Activated CD4-positive, alpha-beta memory T cell treated with anti-CD3 and anti-CD28 coated beads for 36 hours (primary cell): ENCODE data around the gene SEPTIN8. TPM values are rescaled to one million over a fixed set of nuclear protein-coding genes. Genes with fewer than 3 reads are reported as not detected.

Experiments
- CTCF ChIA-PET: fragments of 350-600 bp; sonication (Branson Sonifier 250); formaldehyde crosslinking; loops from one replicate; lab custom pipeline; 2021; ENCODE audit warnings: antibody characterized with exemption, inconsistent platforms; lab: Charles Lee
- POLR2A ChIA-PET: fragments of 350-600 bp; sonication (Branson Sonifier 250); formaldehyde crosslinking; loops from one replicate; lab custom pipeline; 2021; ENCODE audit warnings: antibody characterized with exemption; lab: Charles Lee
- DNase-seq: peaks from one replicate; pipeline ENCODE4 v3.0.0-alpha.2; 2020
- H3K27ac Mint-ChIP-seq: one replicate; pipeline ENCODE4 v1.8.0; 2021; ENCODE audit warnings: mixed read lengths
- H3K27me3 Mint-ChIP-seq: one replicate; pipeline ENCODE4 v1.8.0; 2021; ENCODE audit warnings: mixed read lengths
- H3K36me3 Mint-ChIP-seq: one replicate; pipeline ENCODE4 v1.8.0; 2021; ENCODE audit warnings: mixed read lengths
- H3K4me1 Mint-ChIP-seq: one replicate; pipeline ENCODE4 v1.8.0; 2021; ENCODE audit warnings: low read depth, mixed read lengths
- H3K4me3 Mint-ChIP-seq: one replicate; pipeline ENCODE4 v1.8.0; 2021; ENCODE audit warnings: mild to moderate bottlenecking, mixed read lengths
- H3K9me3 Mint-ChIP-seq: one replicate; pipeline ENCODE4 v1.8.0; 2021; ENCODE audit warnings: mixed read lengths
- intact Hi-C: fragments of 100-400 bp; cut with micrococcal nuclease; formaldehyde crosslinking; loops from one replicate; pipeline ENCODE4 v1.15.1; 2023
- total RNA-seq, 2 experiments: library from RNA; stranded (reverse); gene quantifications; one replicate each; pipeline ENCODE4 v1.2.3, GENCODE V29; 2021

SEPTIN8 gene
- total RNA-seq, 2 experiments from 2014 or later, result 31.1 to 32.8 TPM

GRCh38 chr5:132820162-132820754 lies 43.2 kb upstream of the SEPTIN8 start:
- H3K27ac Mint-ChIP-seq, result no peak overlapping the region
- H3K27me3 Mint-ChIP-seq, result peaks cover 26% of the 10 kb centered on the region
- peaks cover 10% of the 10 kb centered on the region for H3K4me1 Mint-ChIP-seq
- ChIA-PET POLR2A (interaction anchor here (1.9 kb wide), 1 partner anchor 73 kb away, joined by 6 read pairs; the partner anchor contains the start of gene CCNI2), CTCF (interaction anchor here (0.5 to 4.8 kb wide), 55 partner anchors 9 to 582 kb away, joined by 3 to 50 read pairs (median 5); partner anchors contain the start of genes CCNI2, IL13, IL5 and KIF3A)
- intact Hi-C loops, result loop anchor here (1.0 to 2.0 kb wide), 5 partner anchors 73 to 435 kb away; partner anchors contain the start of gene CCNI2
- H3K4me3 Mint-ChIP-seq, result no peak overlapping the region
- no peaks in the 10 kb centered on the region for H3K36me3 Mint-ChIP-seq
- peak; percentile 94 for DNase-seq
- H3K9me3 Mint-ChIP-seq, result no peaks in the 10 kb centered on the region

- Mint-ChIP-seq H3K27ac (no peak overlapping the region), H3K36me3 (peaks cover 2% of the 10 kb centered on the region), H3K4me3 (peak overlapping the region; percentile 20), H3K9me3 (no peaks in the 10 kb centered on the region), H3K27me3 (peaks cover 23% of the 10 kb centered on the region), H3K4me1 (peaks cover 12% of the 10 kb centered on the region)
- intact Hi-C loops, result no loop called here
- ChIA-PET CTCF (interaction anchor here (0.5 to 4.8 kb wide), 49 partner anchors 9 to 581 kb away, joined by 3 to 50 read pairs (median 5); partner anchors contain the start of genes CCNI2, IL13, IL5 and KIF3A), POLR2A (interaction anchor here (1.9 kb wide), 1 partner anchor 73 kb away, joined by 6 read pairs; the partner anchor contains the start of gene CCNI2)
- DNase-seq, result no peak
Observed at GRCh38 chr5:132819468-132819867, 42.4 kb upstream of the SEPTIN8 start.

GRCh38 chr5:132817011-132817410 lies 40.0 kb upstream of the SEPTIN8 start:
- Mint-ChIP-seq H3K4me3 (no peak overlapping the region), H3K4me1 (peaks cover 22% of the 10 kb centered on the region), H3K27ac (no peak overlapping the region), H3K27me3 (peaks cover 27% of the 10 kb centered on the region), H3K9me3 (no peaks in the 10 kb centered on the region), H3K36me3 (peaks cover 2% of the 10 kb centered on the region)
- ChIA-PET CTCF (interaction anchor here (0.8 to 4.8 kb wide), 8 partner anchors 7 to 315 kb away, joined by 3 to 44 read pairs (median 6); partner anchors contain the start of gene CCNI2), POLR2A (no interaction called here)
- intact Hi-C loops, result no loop called here
- DNase-seq, result no peak

GRCh38 chr5:132816554-132816953 lies 39.5 kb upstream of the SEPTIN8 start:
- Mint-ChIP-seq H3K9me3 (no peaks in the 10 kb centered on the region), H3K4me1 (peaks cover 22% of the 10 kb centered on the region), H3K4me3 (no peak overlapping the region), H3K36me3 (peaks cover 2% of the 10 kb centered on the region), H3K27me3 (peaks cover 28% of the 10 kb centered on the region), H3K27ac (no peak overlapping the region)
- POLR2A ChIA-PET, result no interaction called here
- CTCF ChIA-PET, result interaction anchor here (1.6 to 4.8 kb wide), 4 partner anchors 7 to 290 kb away, joined by 7 to 44 read pairs (median 14); no protein-coding TSS in a partner anchor
- intact Hi-C loops, result no loop called here
- no peak for DNase-seq

- Mint-ChIP-seq H3K27ac (no peak overlapping the region), H3K36me3 (peaks cover 2% of the 10 kb centered on the region), H3K9me3 (no peaks in the 10 kb centered on the region), H3K4me3 (no peak overlapping the region), H3K4me1 (peaks cover 22% of the 10 kb centered on the region), H3K27me3 (peaks cover 32% of the 10 kb centered on the region)
- no peak for DNase-seq
- POLR2A ChIA-PET, result no interaction called here
- CTCF ChIA-PET, result interaction anchor here (1.8 to 2.4 kb wide), 2 partner anchors 62 to 289 kb away, joined by 9 to 11 read pairs; no protein-coding TSS in a partner anchor
- intact Hi-C loops, result no loop called here
Observed at GRCh38 chr5:132816083-132816482, 39.0 kb upstream of the SEPTIN8 start.

- ChIA-PET POLR2A (no interaction called here), CTCF (interaction anchor here (0.6 to 2.4 kb wide), 5 partner anchors 8 to 289 kb away, joined by 3 to 11 read pairs (median 4); no protein-coding TSS in a partner anchor)
- Mint-ChIP-seq H3K27me3 (peaks cover 37% of the 10 kb centered on the region), H3K36me3 (peaks cover 2% of the 10 kb centered on the region), H3K4me3 (peak overlapping the region; percentile 36), H3K9me3 (no peaks in the 10 kb centered on the region), H3K4me1 (peaks cover 22% of the 10 kb centered on the region), H3K27ac (no peak overlapping the region)
- no peak for DNase-seq
- intact Hi-C loops, result no loop called here
Observed at GRCh38 chr5:132815454-132815853, 38.4 kb upstream of the SEPTIN8 start.

- intact Hi-C loops, result no loop called here
- Mint-ChIP-seq H3K27me3 (peaks cover 35% of the 10 kb centered on the region), H3K9me3 (no peaks in the 10 kb centered on the region), H3K4me1 (peaks cover 16% of the 10 kb centered on the region), H3K4me3 (peak overlapping the region; percentile 36), H3K27ac (no peak overlapping the region), H3K36me3 (peaks cover 2% of the 10 kb centered on the region)
- CTCF ChIA-PET, result interaction anchor here (0.6 to 2.4 kb wide), 7 partner anchors 9 to 380 kb away, joined by 3 to 11 read pairs (median 4); no protein-coding TSS in a partner anchor
- DNase-seq, result no peak
- POLR2A ChIA-PET, result no interaction called here
Observed at GRCh38 chr5:132814503-132815294, 37.7 kb upstream of the SEPTIN8 start.

GRCh38 chr5:132813599-132814502 lies 36.8 kb upstream of the SEPTIN8 start:
- H3K36me3 Mint-ChIP-seq, result peaks cover 2% of the 10 kb centered on the region
- intact Hi-C loops, result no loop called here
- ChIA-PET CTCF (interaction anchor here (0.6 to 2.4 kb wide), 5 partner anchors 10 to 380 kb away, joined by 3 to 11 read pairs (median 4); no protein-coding TSS in a partner anchor), POLR2A (no interaction called here)
- peaks cover 12% of the 10 kb centered on the region for H3K4me1 Mint-ChIP-seq
- H3K9me3 Mint-ChIP-seq, result no peaks in the 10 kb centered on the region
- no peak overlapping the region for H3K4me3 Mint-ChIP-seq
- DNase-seq, result peak; percentile 45
- peaks cover 31% of the 10 kb centered on the region for H3K27me3 Mint-ChIP-seq
- H3K27ac Mint-ChIP-seq, result no peak overlapping the region

- no peak within 1 kb of the TSS for H3K27ac Mint-ChIP-seq
- no peaks in the 10 kb centered on the region for H3K9me3 Mint-ChIP-seq
- peaks cover 12% of the 10 kb centered on the region for H3K4me1 Mint-ChIP-seq
- DNase-seq, result no peak
- peaks cover 2% of the 10 kb centered on the region for H3K36me3 Mint-ChIP-seq
- POLR2A ChIA-PET, result no interaction called here
- H3K27me3 Mint-ChIP-seq, result peaks cover 34% of the 10 kb centered on the region
- peak within 1 kb of the TSS; percentile 63 for H3K4me3 Mint-ChIP-seq
- intact Hi-C loops, result no loop called here
- CTCF ChIA-PET, result interaction anchor here (2.2 kb wide), 1 partner anchor 11 kb away, joined by 4 read pairs; no protein-coding TSS in a partner anchor
Observed at GRCh38 chr5:132812781-132813598, 36.0 kb upstream of the SEPTIN8 start, which contains the start of gene SOWAHA. Gene SOWAHA (plus strand): TSS chr5:132813302. CDS start chr5:132813622, 320 bp downstream.

- POLR2A ChIA-PET, result no interaction called here
- no peak for DNase-seq
- Mint-ChIP-seq H3K36me3 (peaks cover 2% of the 10 kb centered on the region), H3K4me1 (peaks cover 12% of the 10 kb centered on the region), H3K27me3 (peaks cover 34% of the 10 kb centered on the region), H3K9me3 (no peaks in the 10 kb centered on the region), H3K4me3 (peak overlapping the region; percentile 4), H3K27ac (no peak overlapping the region)
- CTCF ChIA-PET, result interaction anchor here (5.8 kb wide), 1 partner anchor 7 kb away, joined by 44 read pairs; no protein-coding TSS in a partner anchor
- intact Hi-C loops, result no loop called here
Observed at GRCh38 chr5:132812123-132812765, 35.2 kb upstream of the SEPTIN8 start.
